Panc1 (cell line): ENCODE results near the gene RAB27B.

Experiments used
- CTCF ChIP-seq: fragments of 450-650 bp; IDR thresholded peaks from 2 replicates; pipeline ENCODE4 v1.5.1; 2017; ENCODE audit warnings: mild to moderate bottlenecking
- POLR2AphosphoS5 ChIP-seq: IDR thresholded peaks from 2 replicates; pipeline ENCODE4 v1.6.1; 2012; ENCODE audit warnings: mild to moderate bottlenecking, low read depth, low read length, moderate library complexity

DNA sequence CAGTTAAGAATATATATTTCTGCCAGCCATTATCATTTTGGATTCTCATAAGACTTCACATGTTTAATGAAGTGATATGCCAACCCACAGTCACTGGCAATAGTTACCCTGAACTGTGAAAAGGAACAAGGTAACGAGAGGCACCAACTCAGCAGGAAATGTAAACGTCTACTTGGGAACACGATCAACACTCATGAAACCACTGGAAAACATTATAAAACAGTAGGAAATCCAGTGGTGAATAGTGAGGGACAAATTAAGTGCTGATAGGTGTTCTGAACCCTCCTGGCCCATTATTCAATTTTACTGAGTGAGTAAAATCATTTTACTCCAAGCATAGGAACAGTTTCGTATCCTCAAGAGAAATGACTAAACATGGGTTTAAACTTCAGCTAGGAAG lies 113.9 kb downstream of the RAB27B start:
- TF ChIP-seq CTCF: no peak
- TF ChIP-seq POLR2AphosphoS5: no peak
